ENCODE measurements around the gene GUCA1A.

DNA sequence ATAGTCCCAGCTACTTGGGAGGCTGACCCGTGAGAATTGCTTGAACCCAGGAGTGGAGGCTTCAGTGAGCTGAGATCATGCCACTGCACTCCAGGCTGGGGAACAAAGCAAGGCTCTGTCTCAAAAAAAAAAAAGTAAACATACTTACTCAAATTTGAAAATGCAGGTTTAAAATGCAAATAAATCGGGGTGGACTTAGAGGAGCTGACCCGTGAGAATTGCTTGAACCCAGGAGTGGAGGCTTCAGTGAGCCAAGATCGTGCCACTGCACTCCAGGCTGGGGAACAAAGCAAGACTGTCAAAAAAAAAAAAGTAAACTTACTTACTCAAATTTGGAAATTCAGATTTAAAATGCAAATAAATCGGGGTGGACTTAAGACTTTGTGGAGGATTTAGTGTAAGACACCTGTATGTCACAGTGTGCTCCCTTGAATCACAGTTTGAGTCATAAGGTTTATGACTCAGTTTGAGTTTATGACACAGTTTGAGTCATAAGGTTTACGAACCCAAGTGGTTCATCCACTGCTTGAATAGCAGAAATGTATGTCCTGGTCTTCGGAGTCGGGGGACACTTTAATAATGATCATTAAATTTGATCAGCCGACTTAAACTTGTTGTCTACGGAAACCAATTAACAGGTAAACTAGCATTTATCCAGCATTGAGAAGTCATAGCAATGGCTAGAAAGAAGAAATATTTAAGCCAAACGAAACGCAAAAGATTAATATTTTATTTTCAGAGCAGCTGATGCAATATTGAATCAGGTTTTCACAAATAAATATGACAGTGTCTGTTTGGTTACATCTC lies 51.3 kb downstream of the GUCA1A start:
- TF ChIP-seq GATA3 (IDR thresholded peaks at IDR 0.05; ENCODE audit: low read depth, low read length) (no peak), GATA2 (IDR thresholded peaks at IDR 0.05; ENCODE audit: low read depth, low read length) (no peak)
